HEK293 (cell line): ENCODE measurements around the gene RELT.

Experiments
- BCL11B ChIP-seq: fragments of 450-650 bp; formaldehyde crosslinking; IDR thresholded peaks from 2 replicates; pipeline ENCODE4 v1.5.1; 2016; ENCODE audit warnings: low read depth, missing biosample characterization, missing genetic modification characterization
- EGR2 ChIP-seq: fragments of 450-650 bp; formaldehyde crosslinking; IDR thresholded peaks from 2 replicates; pipeline ENCODE4 v1.5.1; 2016; ENCODE audit warnings: low read depth, missing biosample characterization, missing genetic modification characterization
- KLF10 ChIP-seq: fragments of 450-650 bp; IDR thresholded peaks from 2 replicates; pipeline ENCODE4 v1.5.1; 2018; ENCODE audit warnings: missing biosample characterization, mild to moderate bottlenecking, missing genetic modification characterization
- KLF17 ChIP-seq: fragments of 450-650 bp; formaldehyde crosslinking; IDR thresholded peaks from 2 replicates; pipeline ENCODE4 v1.5.1; 2016; ENCODE audit warnings: missing biosample characterization, missing genetic modification characterization
- MYNN ChIP-seq: fragments of 450-650 bp; formaldehyde crosslinking; IDR thresholded peaks from 2 replicates; pipeline ENCODE4 v1.5.1; 2016; ENCODE audit warnings: missing biosample characterization, missing genetic modification characterization, borderline replicate concordance
- PRDM2 ChIP-seq: fragments of 450-650 bp; formaldehyde crosslinking; IDR thresholded peaks from 2 replicates; pipeline ENCODE4 v1.5.1; 2016; ENCODE audit warnings: missing biosample characterization, missing genetic modification characterization, borderline replicate concordance
- SP3 ChIP-seq: fragments of 450-650 bp; formaldehyde crosslinking; IDR thresholded peaks from 2 replicates; pipeline ENCODE4 v1.5.1; 2016; ENCODE audit warnings: missing biosample characterization, missing genetic modification characterization
- ZBTB20 ChIP-seq: fragments of 450-650 bp; formaldehyde crosslinking; IDR thresholded peaks from 2 replicates; pipeline ENCODE4 v1.5.1; 2016; ENCODE audit warnings: missing biosample characterization, missing genetic modification characterization
- ZFP69B ChIP-seq: fragments of 450-650 bp; formaldehyde crosslinking; IDR thresholded peaks from 2 replicates; pipeline ENCODE4 v1.5.1; 2016; ENCODE audit warnings: missing biosample characterization, missing genetic modification characterization
- ZNF132 ChIP-seq: fragments of 450-650 bp; formaldehyde crosslinking; IDR thresholded peaks from 2 replicates; pipeline ENCODE4 v1.5.1; 2017; ENCODE audit warnings: missing biosample characterization, missing genetic modification characterization, borderline replicate concordance
- ZNF248 ChIP-seq: fragments of 450-650 bp; formaldehyde crosslinking; IDR thresholded peaks from 2 replicates; pipeline ENCODE4 v1.5.1; 2017; ENCODE audit warnings: missing biosample characterization, missing genetic modification characterization
- ZNF354C ChIP-seq: fragments of 450-650 bp; formaldehyde crosslinking; IDR thresholded peaks from 2 replicates; pipeline ENCODE4 v1.5.1; 2016; ENCODE audit warnings: missing biosample characterization, missing genetic modification characterization, low read depth, borderline replicate concordance
- ZNF398 ChIP-seq: fragments of 450-650 bp; formaldehyde crosslinking; IDR thresholded peaks from 2 replicates; pipeline ENCODE4 v1.5.1; 2017; ENCODE audit warnings: missing biosample characterization, missing genetic modification characterization
- ZNF518A ChIP-seq: fragments of 450-650 bp; formaldehyde crosslinking; conservative IDR thresholded peaks from 2 replicates; pipeline ENCODE4 v1.5.1; 2016; ENCODE audit warnings: low read depth, missing biosample characterization, missing genetic modification characterization
- ZNF623 ChIP-seq: fragments of 450-650 bp; formaldehyde crosslinking; IDR thresholded peaks from 2 replicates; pipeline ENCODE4 v1.5.1; 2016; ENCODE audit warnings: missing biosample characterization, missing genetic modification characterization
- ZNF660 ChIP-seq: fragments of 450-650 bp; IDR thresholded peaks from 2 replicates; pipeline ENCODE4 v1.5.1; 2018; ENCODE audit warnings: missing biosample characterization, mild to moderate bottlenecking, missing genetic modification characterization
- ZNF664 ChIP-seq: fragments of 450-650 bp; formaldehyde crosslinking; IDR thresholded peaks from 2 replicates; pipeline ENCODE4 v1.5.1; 2016; ENCODE audit warnings: missing biosample characterization, missing genetic modification characterization
- ZNF830 ChIP-seq: fragments of 450-650 bp; IDR thresholded peaks from 2 replicates; pipeline ENCODE4 v1.5.0; 2018; ENCODE audit warnings: missing biosample characterization, missing genetic modification characterization, low read depth, mild to moderate bottlenecking, moderate library complexity
- ZSCAN30 ChIP-seq: fragments of 450-650 bp; IDR thresholded peaks from 2 replicates; pipeline ENCODE4 v1.5.1; 2018; ENCODE audit warnings: missing biosample characterization, mild to moderate bottlenecking, missing genetic modification characterization, moderate library complexity
- TF ChIP-seq, protein P1 (sequence below): fragments of 450-650 bp; formaldehyde crosslinking; IDR thresholded peaks from 2 replicates; pipeline ENCODE4 v1.5.1; 2016; ENCODE audit warnings: missing biosample characterization, missing genetic modification characterization

The RELT gene

GRCh38 chr11:73376803-73377629 is 817 bp downstream of the RELT start (continued):
- TF ChIP-seq, protein P1, sequence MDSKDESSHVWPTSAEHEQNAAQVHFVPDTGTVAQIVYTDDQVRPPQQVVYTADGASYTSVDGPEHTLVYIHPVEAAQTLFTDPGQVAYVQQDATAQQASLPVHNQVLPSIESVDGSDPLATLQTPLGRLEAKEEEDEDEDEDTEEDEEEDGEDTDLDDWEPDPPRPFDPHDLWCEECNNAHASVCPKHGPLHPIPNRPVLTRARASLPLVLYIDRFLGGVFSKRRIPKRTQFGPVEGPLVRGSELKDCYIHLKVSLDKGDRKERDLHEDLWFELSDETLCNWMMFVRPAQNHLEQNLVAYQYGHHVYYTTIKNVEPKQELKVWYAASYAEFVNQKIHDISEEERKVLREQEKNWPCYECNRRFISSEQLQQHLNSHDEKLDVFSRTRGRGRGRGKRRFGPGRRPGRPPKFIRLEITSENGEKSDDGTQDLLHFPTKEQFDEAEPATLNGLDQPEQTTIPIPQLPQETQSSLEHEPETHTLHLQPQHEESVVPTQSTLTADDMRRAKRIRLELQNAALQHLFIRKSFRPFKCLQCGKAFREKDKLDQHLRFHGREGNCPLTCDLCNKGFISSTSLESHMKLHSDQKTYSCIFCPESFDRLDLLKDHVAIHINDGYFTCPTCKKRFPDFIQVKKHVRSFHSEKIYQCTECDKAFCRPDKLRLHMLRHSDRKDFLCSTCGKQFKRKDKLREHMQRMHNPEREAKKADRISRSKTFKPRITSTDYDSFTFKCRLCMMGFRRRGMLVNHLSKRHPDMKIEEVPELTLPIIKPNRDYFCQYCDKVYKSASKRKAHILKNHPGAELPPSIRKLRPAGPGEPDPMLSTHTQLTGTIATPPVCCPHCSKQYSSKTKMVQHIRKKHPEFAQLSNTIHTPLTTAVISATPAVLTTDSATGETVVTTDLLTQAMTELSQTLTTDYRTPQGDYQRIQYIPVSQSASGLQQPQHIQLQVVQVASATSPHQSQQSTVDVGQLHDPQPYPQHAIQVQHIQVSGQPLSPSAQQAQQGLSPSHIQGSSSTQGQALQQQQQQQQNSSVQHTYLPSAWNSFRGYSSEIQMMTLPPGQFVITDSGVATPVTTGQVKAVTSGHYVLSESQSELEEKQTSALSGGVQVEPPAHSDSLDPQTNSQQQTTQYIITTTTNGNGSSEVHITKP (tag by site-specific recombination) = 0 out of 2 replicates have a peak, but pooled peaks have one; percentile 48
- TF ChIP-seq MYNN (tag by site-specific recombination) (peak; percentile 67), ZNF623 (tag by site-specific recombination) (no peak), KLF10 (tag by site-specific recombination) (no peak), BCL11B (tag by site-specific recombination) (peak; percentile 97), ZNF398 (tag by site-specific recombination) (peak; percentile 92), ZSCAN30 (tag by site-specific recombination) (no peak), EGR2 (tag by site-specific recombination) (peak; percentile 66), ZNF354C (no peak), ZNF664 (tag by site-specific recombination) (no peak), KLF17 (peak; percentile 93), ZFP69B (tag by site-specific recombination) (peak; percentile 89), ZNF518A (tag by site-specific recombination) (no peak), SP3 (tag by site-specific recombination) (peak; percentile 50), ZNF132 (tag by site-specific recombination) (no peak), PRDM2 (tag by site-specific recombination) (peak; percentile 81; the same call in 1 of the 2 replicates), ZNF660 (no peak), ZBTB20 (peak; percentile 66; the same call in 1 of the 2 replicates), ZNF830 (tag by site-specific recombination) (no peak), ZNF248 (0 out of 2 replicates have a peak, but pooled peaks have one; percentile 56)
